Activated CD4-positive, alpha-beta T cell treated with anti-CD3 and anti-CD28 coated beads, Interleukin-10, Interleukin-2, amounts not matched to agents 100 ng/mL and 50 ng/mL, durations not matched to agents 16 hours and 8 hours (primary cell): ENCODE measurements around the gene LCLAT1.

Experiments
- DNase-seq: peaks from one replicate; pipeline ENCODE4 v3.0.0-alpha.2; 2020

The LCLAT1 gene

GRCh38 chr2:30649828-30650227 is 202.8 kb downstream of the LCLAT1 start:
- DNase-seq: no peak

- DNase-seq: no peak
Measured at GRCh38 chr2:30652271-30652915, 205.3 kb downstream of the LCLAT1 start.

- DNase-seq: peak; percentile 30
Measured at GRCh38 chr2:30653847-30654246, 206.8 kb downstream of the LCLAT1 start.

GRCh38 chr2:30654404-30654803 is 207.4 kb downstream of the LCLAT1 start:
- DNase-seq: no peak

- no peak for DNase-seq
Measured at GRCh38 chr2:30655211-30655610, 208.2 kb downstream of the LCLAT1 start.

GRCh38 chr2:30655660-30656059 is 208.6 kb downstream of the LCLAT1 start:
- no peak for DNase-seq

- no peak for DNase-seq
Measured at GRCh38 chr2:30656079-30656478, 209.0 kb downstream of the LCLAT1 start.

GRCh38 chr2:30661173-30662107 is 214.4 kb downstream of the LCLAT1 start:
- no peak for DNase-seq

GRCh38 chr2:30662268-30663131 is 215.5 kb downstream of the LCLAT1 start:
- no peak for DNase-seq

- no peak for DNase-seq
Measured at GRCh38 chr2:30663321-30663720, 216.3 kb downstream of the LCLAT1 start.

GRCh38 chr2:30663806-30664205 is 216.8 kb downstream of the LCLAT1 start:
- no peak for DNase-seq

- peak; percentile 27 for DNase-seq
Measured at GRCh38 chr2:30664761-30665358, 217.8 kb downstream of the LCLAT1 start.

GRCh38 chr2:30665761-30666265 is 218.8 kb downstream of the LCLAT1 start:
- DNase-seq: no peak

GRCh38 chr2:30666266-30666874 is 219.3 kb downstream of the LCLAT1 start:
- no peak for DNase-seq

- no peak for DNase-seq
Measured at GRCh38 chr2:30670453-30670852, 223.4 kb downstream of the LCLAT1 start.

GRCh38 chr2:30673127-30673526 is 226.1 kb downstream of the LCLAT1 start:
- no peak for DNase-seq

- no peak for DNase-seq
Measured at GRCh38 chr2:30675758-30676157, 228.7 kb downstream of the LCLAT1 start.

- no peak for DNase-seq
Measured at GRCh38 chr2:30677231-30677630, 230.2 kb downstream of the LCLAT1 start.

- DNase-seq: no peak
Measured at GRCh38 chr2:30677861-30678385, 230.9 kb downstream of the LCLAT1 start.

- no peak for DNase-seq
Measured at GRCh38 chr2:30678410-30679137, 231.5 kb downstream of the LCLAT1 start.
